ENCODE measurements around the gene DSEL.
A peak's percentile ranks its signal among the peaks of the same experiment; 100 is the strongest.

Gene DSEL

DNA sequence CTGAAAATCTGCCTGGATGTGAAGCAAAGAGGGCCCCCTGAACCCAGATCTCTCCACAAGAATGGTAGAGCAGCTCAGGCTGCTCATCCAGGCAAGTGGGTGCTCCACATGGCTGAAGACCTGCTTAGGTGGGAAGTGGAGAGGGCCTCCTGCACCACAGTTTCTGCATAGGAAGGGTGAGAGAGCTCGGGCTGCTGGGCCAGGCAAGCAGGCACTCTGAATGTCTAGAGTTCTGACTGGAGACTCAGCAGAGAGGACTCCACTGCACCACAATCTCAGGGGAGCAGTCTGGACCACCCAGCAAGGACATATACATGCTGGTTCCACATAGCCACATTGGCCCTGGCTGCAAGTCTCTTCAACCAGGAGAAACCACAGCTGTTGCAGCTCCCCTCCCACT is 52.0 kb downstream of the DSEL start:
- no peak overlapping the region for H3K4me3 ChIP-seq (ENCODE audit: low read length)
- no peak for DNase-seq (ENCODE audit: low read depth)
- TF ChIP-seq, protein P1, sequence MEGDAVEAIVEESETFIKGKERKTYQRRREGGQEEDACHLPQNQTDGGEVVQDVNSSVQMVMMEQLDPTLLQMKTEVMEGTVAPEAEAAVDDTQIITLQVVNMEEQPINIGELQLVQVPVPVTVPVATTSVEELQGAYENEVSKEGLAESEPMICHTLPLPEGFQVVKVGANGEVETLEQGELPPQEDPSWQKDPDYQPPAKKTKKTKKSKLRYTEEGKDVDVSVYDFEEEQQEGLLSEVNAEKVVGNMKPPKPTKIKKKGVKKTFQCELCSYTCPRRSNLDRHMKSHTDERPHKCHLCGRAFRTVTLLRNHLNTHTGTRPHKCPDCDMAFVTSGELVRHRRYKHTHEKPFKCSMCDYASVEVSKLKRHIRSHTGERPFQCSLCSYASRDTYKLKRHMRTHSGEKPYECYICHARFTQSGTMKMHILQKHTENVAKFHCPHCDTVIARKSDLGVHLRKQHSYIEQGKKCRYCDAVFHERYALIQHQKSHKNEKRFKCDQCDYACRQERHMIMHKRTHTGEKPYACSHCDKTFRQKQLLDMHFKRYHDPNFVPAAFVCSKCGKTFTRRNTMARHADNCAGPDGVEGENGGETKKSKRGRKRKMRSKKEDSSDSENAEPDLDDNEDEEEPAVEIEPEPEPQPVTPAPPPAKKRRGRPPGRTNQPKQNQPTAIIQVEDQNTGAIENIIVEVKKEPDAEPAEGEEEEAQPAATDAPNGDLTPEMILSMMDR (conservative IDR thresholded peaks at IDR 0.05; ENCODE audit: low read length), result no peak

DNA sequence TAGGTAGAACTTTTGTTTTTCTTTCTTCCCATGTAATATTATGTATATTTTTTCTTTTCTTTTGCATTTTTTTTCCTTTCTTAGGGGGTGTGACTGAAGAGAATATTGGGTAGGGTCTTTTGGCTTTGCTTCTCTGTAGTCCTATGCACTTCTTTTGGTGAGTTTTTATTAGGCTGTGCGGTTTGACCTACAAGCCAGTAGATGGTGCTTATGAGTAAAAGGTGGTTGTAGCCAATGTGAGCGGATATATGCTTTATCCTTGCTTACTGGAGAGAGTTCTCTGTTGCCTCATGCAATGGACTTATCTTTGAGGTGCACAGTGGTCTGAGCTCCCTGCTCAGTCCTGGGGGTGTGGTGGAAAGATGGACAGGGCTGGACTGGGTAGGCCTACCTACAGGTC is 52.7 kb downstream of the DSEL start:
- TF ChIP-seq, protein P1 (conservative IDR thresholded peaks at IDR 0.05; ENCODE audit: low read length), result 0 out of 2 replicates have a peak, but pooled peaks have one; percentile 2
- no peak for DNase-seq (ENCODE audit: low read depth)
- H3K4me3 ChIP-seq (ENCODE audit: low read length), result no peak overlapping the region

DNA sequence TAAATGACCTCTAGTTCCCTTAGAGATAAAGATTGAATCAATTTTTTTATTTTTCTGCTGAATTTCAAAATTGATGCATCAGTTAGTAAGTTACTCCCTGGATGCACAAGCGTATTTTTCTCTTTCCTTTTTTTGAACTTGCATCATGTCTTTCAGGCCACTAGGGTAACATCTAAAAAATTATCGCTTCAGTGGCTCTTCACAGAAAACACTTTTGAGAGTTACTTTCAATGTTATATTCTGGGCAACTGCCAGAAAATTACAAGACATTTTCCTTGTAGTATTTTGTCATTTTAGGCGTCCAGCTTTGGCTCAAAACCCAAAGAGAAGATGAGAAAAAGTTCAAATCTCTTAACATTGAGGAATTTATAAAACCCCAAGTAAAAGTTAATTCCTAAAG is 59.8 kb downstream of the DSEL start:
- TF ChIP-seq, protein P1 (conservative IDR thresholded peaks at IDR 0.05; ENCODE audit: low read length), result 0 out of 2 replicates have a peak, but pooled peaks have one; percentile 4
- no peak for DNase-seq (ENCODE audit: low read depth)

More for the DNA sequence above, 59.8 kb downstream of the DSEL start:
- H3K4me3 ChIP-seq (ENCODE audit: low read length), result no peak overlapping the region
